ENCODE measurements around the gene MSI2.

- TF ChIP-seq CTCF (IDR thresholded peaks at IDR 0.05) (no peak), EP300 (IDR thresholded peaks at IDR 0.05) (no peak), POLR2A (IDR thresholded peaks at IDR 0.05) (no peak), POLR2AphosphoS5 (IDR thresholded peaks at IDR 0.05) (no peak)
Observed at GRCh38 chr17:57676543-57676942, 420.2 kb downstream of the MSI2 start.

Measured in sigmoid colon (tissue), 4 donors.